Measurements from ENCODE around the gene ASB13. TPM values are rescaled to one million over a fixed set of nuclear protein-coding genes. Genes with fewer than 3 reads are reported as not detected.

Gene ASB13
- total and polyA plus RNA-seq, 10 of the 15 experiments (the other 5 are each of a cell fraction or from before 2014, with no cell fraction given): 0.02 to 0.59 (median 0.10) TPM; not detected in 2

GRCh38 chr10:5608608-5609220, 57.7 kb downstream of the ASB13 start:
- Histone ChIP-seq H3K9ac (ENCODE audit: control insufficient read depth, insufficient read depth, low read length) (no peak overlapping the region), H3K27ac (ENCODE audit: control insufficient read depth, insufficient read depth) (no peak overlapping the region), H3K27me3 (replicated peaks in 1 of 2; ENCODE audit: control insufficient read depth in 2 of 2, insufficient read depth in 2 of 2, low read length in 1 of 2) (peaks cover 4 to 5% of the 10 kb centered on the region in 2 experiments), H3K36me3 (ENCODE audit: control insufficient read depth in 2 of 2, insufficient read depth in 2 of 2, low read length in 1 of 2) (no peaks in the 10 kb centered on the region), H3K9me3 (replicated peaks; ENCODE audit: control insufficient read depth, insufficient read depth, low read length) (no peaks in the 10 kb centered on the region; the same call in 2 of the 3 replicates), H4K20me1 (ENCODE audit: control insufficient read depth, insufficient read depth) (no peaks in the 10 kb centered on the region), H3K4me2 (ENCODE audit: control insufficient read depth, insufficient read depth) (no peak overlapping the region), H3K4me3 (no peak overlapping the region), H2AFZ (ENCODE audit: control insufficient read depth, low read depth, low read length) (no peak overlapping the region), H3K4me1 (ENCODE audit: control insufficient read depth, insufficient read depth, low read length) (no peaks in the 10 kb centered on the region), H3K79me2 (ENCODE audit: control insufficient read depth, insufficient read depth, low read length) (no peaks in the 10 kb centered on the region)
- intact Hi-C loops (cut with micrococcal nuclease; ENCODE audit: unreplicated experiment) (loop anchor here (5.0 kb wide), 1 partner anchor 166 kb away; no protein-coding TSS in a partner anchor), in situ Hi-C loops (cut with MboI) (no loop called here)
- ATAC-seq (no peak), FAIRE-seq (no peak), DNase-seq (ENCODE audit: low read depth, low spot score) (no peak)
- WGBS (ENCODE audit: insufficient coverage, insufficient replicate concordance, low lambda C conversion rate, missing lambda C conversion rate): 28% methylated on average over 9 of the region's 12 CpGs
- ChIA-PET RAD21 (ENCODE audit: unreplicated experiment) (no interaction called here), CTCF (interaction anchor here (1.1 kb wide), 1 partner anchor 15 kb away, joined by 3 read pairs; no protein-coding TSS in a partner anchor), POLR2A (no interaction called here), SMC1A (ENCODE audit: uncharacterized antibody, unreplicated experiment) (no interaction called here)
- no TSS peak for BruUV-seq (replicated peaks)
- TF ChIP-seq DPF2 (IDR thresholded peaks at IDR 0.05): no peak
- TF ChIP-seq ATF3 (IDR thresholded peaks at IDR 0.05; ENCODE audit: borderline replicate concordance, extremely low read depth, low read depth, low read length): no peak
- TF ChIP-seq POU2F2 (IDR thresholded peaks at IDR 0.05; ENCODE audit: borderline replicate concordance, low read depth, low read length): no peak
- TF ChIP-seq HSF1 (IDR thresholded peaks at IDR 0.05; ENCODE audit: low read depth, low read length): no peak
- TF ChIP-seq USF1 (IDR thresholded peaks at IDR 0.05; ENCODE audit: borderline replicate concordance, extremely low read length, insufficient read depth, low read depth, low read length): no peak
- TF ChIP-seq EZH2 (IDR thresholded peaks at IDR 0.05; ENCODE audit: borderline replicate concordance, control insufficient read depth, low read depth, low read length): no peak
- no peak for TF ChIP-seq TARDBP (IDR thresholded peaks at IDR 0.05; ENCODE audit: borderline replicate concordance)
- TF ChIP-seq RB1 (IDR thresholded peaks at IDR 0.05; ENCODE audit: borderline replicate concordance): no peak
- TF ChIP-seq NKRF (conservative IDR thresholded peaks at IDR 0.05): no peak
- TF ChIP-seq CBX5 (IDR thresholded peaks at IDR 0.05; ENCODE audit: low read depth): no peak
- no peak for TF ChIP-seq CBX3 (IDR thresholded peaks at IDR 0.05; ENCODE audit: borderline replicate concordance, low read depth)
- TF ChIP-seq MEF2A (IDR thresholded peaks at IDR 0.05; ENCODE audit: insufficient read depth, low read depth, low read length): no peak
- no peak for TF ChIP-seq FOXM1 (IDR thresholded peaks at IDR 0.05; ENCODE audit: low read depth, low read length)
- TF ChIP-seq FOS (IDR thresholded peaks at IDR 0.05; ENCODE audit: borderline replicate concordance, extremely low read depth, insufficient read length): no peak
- TF ChIP-seq CREB1 (IDR thresholded peaks at IDR 0.05; ENCODE audit: low read depth): no peak
